Measurements from ENCODE around the gene CCDC194. TPM values are rescaled to one million over a fixed set of nuclear protein-coding genes. Genes with fewer than 3 reads are reported as not detected.

The CCDC194 gene
- total RNA-seq, 1 experiment from 2014 or later = not detected

GRCh38 chr19:17341386-17341785, 52.6 kb downstream of the CCDC194 start:
- CTCF ChIA-PET = no interaction called here
- no peak overlapping the region for H3K4me3 ChIP-seq (ENCODE audit: low read depth, low read length, poor library complexity, severe bottlenecking)
- POLR2A ChIA-PET (ENCODE audit: low non-redundant PET) = no interaction called here

DNA sequence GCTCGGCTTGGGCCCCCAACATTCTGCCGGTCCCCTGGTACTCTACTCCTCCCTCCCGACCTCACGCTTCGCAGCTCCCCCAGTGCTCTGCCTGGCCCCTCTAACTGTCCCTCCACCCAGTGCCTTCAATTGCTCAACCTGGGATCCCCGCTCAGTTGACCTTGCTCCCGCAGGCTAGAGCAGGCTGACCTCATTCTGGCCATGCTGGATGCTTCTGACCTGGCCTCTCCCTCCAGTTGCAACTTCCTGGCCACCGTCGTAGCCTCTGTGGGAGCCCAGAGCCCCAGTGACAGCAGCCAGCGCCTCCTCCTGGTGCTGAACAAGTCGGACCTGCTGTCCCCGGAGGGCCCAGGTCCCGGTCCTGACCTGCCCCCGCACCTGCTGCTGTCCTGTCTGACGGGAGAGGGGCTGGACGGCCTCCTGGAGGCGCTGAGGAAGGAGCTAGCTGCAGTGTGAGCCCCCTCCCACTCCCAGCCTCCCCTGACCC, 53.1 kb downstream of the CCDC194 start:
- Histone ChIP-seq H3K27me3 (replicated peaks; ENCODE audit: insufficient read depth, low read depth, low read length, poor library complexity) (no peaks in the 10 kb centered on the region), H3K9me3 (ENCODE audit: low read depth, low read length, poor library complexity, severe bottlenecking) (no peaks in the 10 kb centered on the region), H3K4me3 (ENCODE audit: low read depth, low read length, poor library complexity, severe bottlenecking) (no peak overlapping the region), H3K4me1 (ENCODE audit: insufficient read depth, low read length, poor library complexity, severe bottlenecking) (peaks cover 13% of the 10 kb centered on the region), H3K27ac (ENCODE audit: low read depth, low read length, poor library complexity, severe bottlenecking) (no peak overlapping the region), H3K36me3 (ENCODE audit: insufficient read depth, low read length, poor library complexity, severe bottlenecking) (peaks cover 11% of the 10 kb centered on the region)
- ChIA-PET POLR2A (ENCODE audit: low non-redundant PET) (no interaction called here), CTCF (no interaction called here)
- intact Hi-C loops (cut with micrococcal nuclease; ENCODE audit: unreplicated experiment) = no loop called here
- no peak for TF ChIP-seq EZH2 (IDR thresholded peaks at IDR 0.05; ENCODE audit: borderline replicate concordance, low read depth, low read length, poor library complexity, severe bottlenecking)
- TF ChIP-seq CTCF (conservative IDR thresholded peaks at IDR 0.05; ENCODE audit: low read depth, low read length) = no peak
- no peak for DNase-seq (ENCODE audit: low spot score)
- BruUV-seq (replicated peaks) = no TSS peak

More at GRCh38 chr19:17341386-17341785, 52.6 kb downstream of the CCDC194 start:
- intact Hi-C loops (cut with micrococcal nuclease; ENCODE audit: unreplicated experiment) = no loop called here
- Histone ChIP-seq H3K36me3 (ENCODE audit: insufficient read depth, low read length, poor library complexity, severe bottlenecking) (peaks cover 11% of the 10 kb centered on the region), H3K27ac (ENCODE audit: low read depth, low read length, poor library complexity, severe bottlenecking) (no peak overlapping the region), H3K9me3 (ENCODE audit: low read depth, low read length, poor library complexity, severe bottlenecking) (no peaks in the 10 kb centered on the region), H3K4me1 (ENCODE audit: insufficient read depth, low read length, poor library complexity, severe bottlenecking) (peaks cover 13% of the 10 kb centered on the region), H3K27me3 (replicated peaks; ENCODE audit: insufficient read depth, low read depth, low read length, poor library complexity) (no peaks in the 10 kb centered on the region)
- TF ChIP-seq EZH2 (IDR thresholded peaks at IDR 0.05; ENCODE audit: borderline replicate concordance, low read depth, low read length, poor library complexity, severe bottlenecking) (no peak), CTCF (conservative IDR thresholded peaks at IDR 0.05; ENCODE audit: low read depth, low read length) (no peak)
- no TSS peak for BruUV-seq (replicated peaks)
- no peak for DNase-seq (ENCODE audit: low spot score)

Other genes starting within 250 kb of the CCDC194 start
- gene USE1, start 178.8 kb downstream of the CCDC194 start, total RNA-seq (2021) = 32.1 and 33.2 TPM in 2 replicates
- 8.2 and 14.8 TPM in 2 replicates for gene OCEL1, start 168.0 kb downstream of the CCDC194 start, total RNA-seq (2021)
- gene NR2F6, start 148.3 kb downstream of the CCDC194 start, total RNA-seq (2021) = 26.3 and 32.9 TPM in 2 replicates
- gene USHBP1, start 129.5 kb downstream of the CCDC194 start, total RNA-seq (2021) = 0.61 TPM in 1 of 2 replicates, not detected in the other
- 136 and 147 TPM in 2 replicates for gene BABAM1, start 126.8 kb downstream of the CCDC194 start, total RNA-seq (2021)
- 15.8 and 17.5 TPM in 2 replicates for gene ANKLE1, start 112.3 kb downstream of the CCDC194 start, total RNA-seq (2021)
- 11.0 and 16.8 TPM in 2 replicates for gene ABHD8, start 90.8 kb downstream of the CCDC194 start, total RNA-seq (2021)
- 91.8 and 93.1 TPM in 2 replicates for gene MRPL34, start 88.3 kb downstream of the CCDC194 start, total RNA-seq (2021)
- gene DDA1, start 84.6 kb downstream of the CCDC194 start, total RNA-seq (2021) = 67.2 and 68.5 TPM in 2 replicates
- gene ANO8, start 59.3 kb downstream of the CCDC194 start, total RNA-seq (2021) = 18.6 and 22.1 TPM in 2 replicates
- 51.5 and 53.2 TPM in 2 replicates for gene GTPBP3, start 56.6 kb downstream of the CCDC194 start, total RNA-seq (2021)
- gene PLVAP, start 16.9 kb downstream of the CCDC194 start, total RNA-seq (2021) = 0.24 TPM in 1 of 2 replicates, not detected in the other
- 1.3 and 3.6 TPM in 2 replicates for gene BST2, start 11.4 kb upstream of the CCDC194 start, total RNA-seq (2021)
- 39.5 and 56.9 TPM in 2 replicates for gene MVB12A, start 25.9 kb upstream of the CCDC194 start, total RNA-seq (2021)
- gene TMEM221, start 54.5 kb upstream of the CCDC194 start, total RNA-seq (2021) = 0.31 TPM in 1 of 2 replicates, not detected in the other
- not detected in 2 replicates for gene NXNL1, start 66.7 kb upstream of the CCDC194 start, total RNA-seq (2021)
- gene SLC27A1, start 76.3 kb upstream of the CCDC194 start, total RNA-seq (2021) = 3.0 and 6.9 TPM in 2 replicates
- 80.1 and 94.4 TPM in 2 replicates for gene PGLS, start 117.5 kb upstream of the CCDC194 start, total RNA-seq (2021)
- gene COLGALT1, start 161.5 kb upstream of the CCDC194 start, total RNA-seq (2021) = 91.3 and 93.5 TPM in 2 replicates